ENCODE measurements around the gene ACTL10. TPM values are rescaled to one million over a fixed set of nuclear protein-coding genes. Genes with fewer than 3 reads are reported as not detected.

Gene ACTL10
- total RNA-seq, 1 experiment from 2014 or later, result 1.3 TPM

GRCh38 chr20:33703498-33704137, 36.9 kb downstream of the ACTL10 start:
- POLR2A ChIA-PET, result no interaction called here
- peaks cover 12% of the 10 kb centered on the region for H3K36me3 Mint-ChIP-seq
- H3K27ac Mint-ChIP-seq, result no peak overlapping the region
- no peak overlapping the region for H3K4me3 Mint-ChIP-seq
- TF ChIP-seq ATF2 (CRISPR knock-in tag; IDR thresholded peaks at IDR 0.05; ENCODE audit: borderline replicate concordance, low read depth) (no peak), RELA (CRISPR knock-in tag; IDR thresholded peaks at IDR 0.05; ENCODE audit: borderline replicate concordance) (no peak), JAZF1 (CRISPR knock-in tag; IDR thresholded peaks at IDR 0.05) (no peak), ETV6 (CRISPR knock-in tag; IDR thresholded peaks at IDR 0.05) (no peak), ZNF512 (CRISPR knock-in tag; IDR thresholded peaks at IDR 0.05; ENCODE audit: borderline replicate concordance) (no peak), SMAD3 (CRISPR knock-in tag; IDR thresholded peaks at IDR 0.05; ENCODE audit: borderline replicate concordance) (no peak), KAT7 (CRISPR knock-in tag; IDR thresholded peaks at IDR 0.05; ENCODE audit: borderline replicate concordance) (no peak), GTF2I (CRISPR knock-in tag; conservative IDR thresholded peaks at IDR 0.05) (no peak), AR (CRISPR knock-in tag; IDR thresholded peaks at IDR 0.05) (no peak)
- no peak for DNase-seq (ENCODE audit: low spot score)
- H3K9me3 Mint-ChIP-seq, result peaks cover 20% of the 10 kb centered on the region
- H3K27me3 Mint-ChIP-seq (ENCODE audit: low read depth), result peaks cover 5% of the 10 kb centered on the region
- CTCF ChIA-PET, result no interaction called here
- H3K4me1 Mint-ChIP-seq, result no peaks in the 10 kb centered on the region
- ATAC-seq, result no peak

- Mint-ChIP-seq H3K4me3 (no peak overlapping the region), H3K27ac (no peak overlapping the region), H3K4me1 (peaks cover 4% of the 10 kb centered on the region), H3K36me3 (peaks cover 11% of the 10 kb centered on the region), H3K27me3 (ENCODE audit: low read depth) (peaks cover 4% of the 10 kb centered on the region), H3K9me3 (peaks cover 20% of the 10 kb centered on the region)
- ChIA-PET CTCF (no interaction called here), POLR2A (no interaction called here)
- DNase-seq (ENCODE audit: low spot score) (no peak), ATAC-seq (no peak)
- TF ChIP-seq ATF1 (CRISPR knock-in tag; IDR thresholded peaks at IDR 0.05), result no peak
- no peak for TF ChIP-seq ERG (CRISPR knock-in tag; IDR thresholded peaks at IDR 0.05)
Observed at GRCh38 chr20:33704197-33704924, 37.6 kb downstream of the ACTL10 start.

- Mint-ChIP-seq H3K27ac (no peak overlapping the region), H3K27me3 (ENCODE audit: low read depth) (no peaks in the 10 kb centered on the region), H3K4me3 (no peak overlapping the region), H3K9me3 (peaks cover 16% of the 10 kb centered on the region), H3K4me1 (peaks cover 10% of the 10 kb centered on the region), H3K36me3 (peaks cover 3% of the 10 kb centered on the region; the same call in 1 of the 2 replicates)
- ChIA-PET CTCF (interaction anchor here (1.3 kb wide), 1 partner anchor 40 kb away, joined by 3 read pairs; no protein-coding TSS in a partner anchor), POLR2A (interaction anchor here (1.0 kb wide), 1 partner anchor 130 kb away, joined by 3 read pairs; no protein-coding TSS in a partner anchor)
- ATAC-seq (no peak), DNase-seq (ENCODE audit: low spot score) (no peak)
- TF ChIP-seq PRRX2 (CRISPR knock-in tag; IDR thresholded peaks at IDR 0.05), result no peak
- no peak for TF ChIP-seq SOX15 (CRISPR knock-in tag; IDR thresholded peaks at IDR 0.05)
- no peak for TF ChIP-seq IRF2 (CRISPR knock-in tag; IDR thresholded peaks at IDR 0.05; ENCODE audit: borderline replicate concordance, low read depth)
- TF ChIP-seq ZNF671 (CRISPR knock-in tag; IDR thresholded peaks at IDR 0.05), result no peak
- no peak for TF ChIP-seq RELA (CRISPR knock-in tag; IDR thresholded peaks at IDR 0.05; ENCODE audit: borderline replicate concordance)
- TF ChIP-seq ZNF532 (CRISPR knock-in tag; IDR thresholded peaks at IDR 0.05; ENCODE audit: borderline replicate concordance), result no peak
- TF ChIP-seq ZNF317 (CRISPR knock-in tag; IDR thresholded peaks at IDR 0.05; ENCODE audit: borderline replicate concordance, low read depth), result no peak
Observed at GRCh38 chr20:33707668-33708067, 40.9 kb downstream of the ACTL10 start.

Measured in WTC11 (cell line).